HG03097 (cell line): ENCODE results near the gene DDX54.
"Not testable (repeated sequence)": the region's sequence is repeated elsewhere in the genome, so short reads cannot be mapped to it uniquely, and the experiment has no call there.

Source experiments
- ATAC-seq: cut with Tn5 transposase; IDR thresholded peaks from one replicate; pipeline ENCODE4 v1.9.1; 2021; ENCODE audit not compliant: unreplicated experiment, low FRiP score

The DDX54 gene

GRCh38 chr12:113128802-113129663 lies 56.2 kb downstream of the DDX54 start:
- no peak for ATAC-seq

- ATAC-seq, result no peak
Observed at GRCh38 chr12:113127791-113128199, 57.5 kb downstream of the DDX54 start.

GRCh38 chr12:113120670-113121370 lies 64.5 kb downstream of the DDX54 start:
- no peak for ATAC-seq

GRCh38 chr12:113119980-113120669 lies 65.2 kb downstream of the DDX54 start:
- no peak for ATAC-seq

GRCh38 chr12:113118142-113118541 lies 67.1 kb downstream of the DDX54 start:
- no peak for ATAC-seq

GRCh38 chr12:113117684-113118083 lies 67.6 kb downstream of the DDX54 start:
- ATAC-seq, result not testable (repeated sequence)

GRCh38 chr12:113116875-113117274 lies 68.4 kb downstream of the DDX54 start:
- ATAC-seq, result no peak

GRCh38 chr12:113115455-113116126 lies 69.7 kb downstream of the DDX54 start:
- no peak for ATAC-seq

- ATAC-seq, result no peak
Observed at GRCh38 chr12:113114447-113115178, 70.7 kb downstream of the DDX54 start.

GRCh38 chr12:113113397-113113796 lies 71.9 kb downstream of the DDX54 start:
- ATAC-seq, result no peak

- no peak for ATAC-seq
Observed at GRCh38 chr12:113112043-113112899, 73.0 kb downstream of the DDX54 start.

- ATAC-seq, result no peak
Observed at GRCh38 chr12:113111247-113111646, 74.0 kb downstream of the DDX54 start.

- no peak for ATAC-seq
Observed at GRCh38 chr12:113109872-113110599, 75.2 kb downstream of the DDX54 start.

GRCh38 chr12:113109360-113109759 lies 75.9 kb downstream of the DDX54 start:
- ATAC-seq, result no peak

- ATAC-seq, result no peak
Observed at GRCh38 chr12:113108308-113108707, 77.0 kb downstream of the DDX54 start.
